GM23338 (cell line): Measurements from ENCODE around the gene KRTAP23-1.

Experiments
- CREB1 ChIP-seq: fragments of 250-450 bp; sonication (Bioruptor Pico); IDR thresholded peaks from 2 replicates; pipeline ENCODE4 v1.5.0; 2020; ENCODE audit warnings: low read depth, mild to moderate bottlenecking, moderate library complexity
- EZH2 ChIP-seq: fragments of 200-600 bp; sonication (generic); IDR thresholded peaks from one replicate; pipeline ENCODE4 v1.8.0; 2017; ENCODE audit warnings: antibody characterized with exemption, mild to moderate bottlenecking, low read depth; ENCODE audit not compliant: unreplicated experiment
- EZH2phosphoT487 ChIP-seq: fragments of 200-600 bp; sonication (generic); IDR thresholded peaks from one replicate; pipeline ENCODE4 v1.8.1; 2018; ENCODE audit warnings: antibody characterized with exemption; ENCODE audit not compliant: unreplicated experiment
- JUNB ChIP-seq: IDR thresholded peaks from one replicate; pipeline ENCODE4 v1.6.1; 2016; ENCODE audit warnings: antibody characterized with exemption; ENCODE audit not compliant: unreplicated experiment
- POLR2AphosphoS5 ChIP-seq: IDR thresholded peaks from 2 replicates; pipeline ENCODE4 v1.6.1; 2016; ENCODE audit warnings: antibody characterized with exemption, low read depth
- STAT1 ChIP-seq: IDR thresholded peaks from one replicate; pipeline ENCODE4 v1.6.1; 2016; ENCODE audit warnings: antibody characterized with exemption; ENCODE audit not compliant: unreplicated experiment
- ZNF114 ChIP-seq: fragments of 250-450 bp; sonication (Bioruptor Pico); IDR thresholded peaks from 2 replicates; pipeline ENCODE4 v1.5.0; 2020; ENCODE audit warnings: mild to moderate bottlenecking, moderate library complexity
- ZNF331 ChIP-seq: fragments of 250-450 bp; sonication (Bioruptor Pico); IDR thresholded peaks from 2 replicates; pipeline ENCODE4 v1.5.0; 2020; ENCODE audit warnings: low read depth, mild to moderate bottlenecking, moderate library complexity
- TF ChIP-seq, protein P1 (sequence below), 2 experiments: fragments of 200-600 bp in 1 of 2; sonication (generic) in 1 of 2; conservative IDR thresholded peaks; 2 replicates each; pipeline versions ENCODE4 v1.5.1 to v1.6.1; 2016 to 2017; ENCODE audit warnings: antibody characterized with exemption in 2 of 2, low read depth in 2 of 2, mild to moderate bottlenecking in 2 of 2, moderate library complexity in 1 of 2
- TF ChIP-seq, protein P2 (sequence below): IDR thresholded peaks from one replicate; pipeline ENCODE4 v1.6.1; 2018; ENCODE audit warnings: antibody characterized with exemption; ENCODE audit not compliant: unreplicated experiment
- TF ChIP-seq, protein P3 (sequence below): fragments of 250-450 bp; sonication (Bioruptor Pico); IDR thresholded peaks from 2 replicates; pipeline ENCODE4 v1.5.0; 2020; ENCODE audit warnings: mild to moderate bottlenecking, moderate library complexity
- TF ChIP-seq, protein P4 (sequence below): IDR thresholded peaks from 2 replicates; pipeline ENCODE4 v1.6.1; 2016; ENCODE audit warnings: antibody characterized with exemption

DNA sequence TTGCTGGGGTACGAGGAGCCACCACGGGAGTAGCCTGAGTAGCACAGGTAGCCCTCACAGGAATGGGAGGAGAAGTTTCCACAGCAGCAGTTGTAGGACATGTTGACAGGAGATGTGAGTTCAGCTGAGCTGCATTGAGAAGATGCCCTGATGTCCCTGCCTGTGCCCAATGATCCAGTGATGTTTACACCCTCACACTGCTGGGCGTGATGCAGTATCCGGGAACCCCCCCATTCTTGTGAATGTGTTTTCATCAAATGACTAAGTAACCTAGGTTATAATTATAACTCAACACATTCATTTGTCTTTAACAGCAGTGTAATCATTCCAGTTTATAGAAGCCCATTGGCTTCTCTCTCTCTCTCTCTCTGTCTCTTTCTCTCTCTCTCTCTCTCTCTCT is at the start of gene KRTAP23-1:
- TF ChIP-seq, protein P1, sequence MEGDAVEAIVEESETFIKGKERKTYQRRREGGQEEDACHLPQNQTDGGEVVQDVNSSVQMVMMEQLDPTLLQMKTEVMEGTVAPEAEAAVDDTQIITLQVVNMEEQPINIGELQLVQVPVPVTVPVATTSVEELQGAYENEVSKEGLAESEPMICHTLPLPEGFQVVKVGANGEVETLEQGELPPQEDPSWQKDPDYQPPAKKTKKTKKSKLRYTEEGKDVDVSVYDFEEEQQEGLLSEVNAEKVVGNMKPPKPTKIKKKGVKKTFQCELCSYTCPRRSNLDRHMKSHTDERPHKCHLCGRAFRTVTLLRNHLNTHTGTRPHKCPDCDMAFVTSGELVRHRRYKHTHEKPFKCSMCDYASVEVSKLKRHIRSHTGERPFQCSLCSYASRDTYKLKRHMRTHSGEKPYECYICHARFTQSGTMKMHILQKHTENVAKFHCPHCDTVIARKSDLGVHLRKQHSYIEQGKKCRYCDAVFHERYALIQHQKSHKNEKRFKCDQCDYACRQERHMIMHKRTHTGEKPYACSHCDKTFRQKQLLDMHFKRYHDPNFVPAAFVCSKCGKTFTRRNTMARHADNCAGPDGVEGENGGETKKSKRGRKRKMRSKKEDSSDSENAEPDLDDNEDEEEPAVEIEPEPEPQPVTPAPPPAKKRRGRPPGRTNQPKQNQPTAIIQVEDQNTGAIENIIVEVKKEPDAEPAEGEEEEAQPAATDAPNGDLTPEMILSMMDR (conservative IDR thresholded peaks at IDR 0.05; ENCODE audit: low read depth in 2 of 2): no peak
- TF ChIP-seq POLR2AphosphoS5 (no peak), CREB1 (no peak), EZH2phosphoT487 (no peak), JUNB (no peak), EZH2 (no peak), ZNF114 (CRISPR knock-in tag) (no peak), STAT1 (no peak), ZNF331 (CRISPR knock-in tag) (no peak)
- TF ChIP-seq, protein P2, sequence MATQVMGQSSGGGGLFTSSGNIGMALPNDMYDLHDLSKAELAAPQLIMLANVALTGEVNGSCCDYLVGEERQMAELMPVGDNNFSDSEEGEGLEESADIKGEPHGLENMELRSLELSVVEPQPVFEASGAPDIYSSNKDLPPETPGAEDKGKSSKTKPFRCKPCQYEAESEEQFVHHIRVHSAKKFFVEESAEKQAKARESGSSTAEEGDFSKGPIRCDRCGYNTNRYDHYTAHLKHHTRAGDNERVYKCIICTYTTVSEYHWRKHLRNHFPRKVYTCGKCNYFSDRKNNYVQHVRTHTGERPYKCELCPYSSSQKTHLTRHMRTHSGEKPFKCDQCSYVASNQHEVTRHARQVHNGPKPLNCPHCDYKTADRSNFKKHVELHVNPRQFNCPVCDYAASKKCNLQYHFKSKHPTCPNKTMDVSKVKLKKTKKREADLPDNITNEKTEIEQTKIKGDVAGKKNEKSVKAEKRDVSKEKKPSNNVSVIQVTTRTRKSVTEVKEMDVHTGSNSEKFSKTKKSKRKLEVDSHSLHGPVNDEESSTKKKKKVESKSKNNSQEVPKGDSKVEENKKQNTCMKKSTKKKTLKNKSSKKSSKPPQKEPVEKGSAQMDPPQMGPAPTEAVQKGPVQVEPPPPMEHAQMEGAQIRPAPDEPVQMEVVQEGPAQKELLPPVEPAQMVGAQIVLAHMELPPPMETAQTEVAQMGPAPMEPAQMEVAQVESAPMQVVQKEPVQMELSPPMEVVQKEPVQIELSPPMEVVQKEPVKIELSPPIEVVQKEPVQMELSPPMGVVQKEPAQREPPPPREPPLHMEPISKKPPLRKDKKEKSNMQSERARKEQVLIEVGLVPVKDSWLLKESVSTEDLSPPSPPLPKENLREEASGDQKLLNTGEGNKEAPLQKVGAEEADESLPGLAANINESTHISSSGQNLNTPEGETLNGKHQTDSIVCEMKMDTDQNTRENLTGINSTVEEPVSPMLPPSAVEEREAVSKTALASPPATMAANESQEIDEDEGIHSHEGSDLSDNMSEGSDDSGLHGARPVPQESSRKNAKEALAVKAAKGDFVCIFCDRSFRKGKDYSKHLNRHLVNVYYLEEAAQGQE: no peak
- TF ChIP-seq, protein P3, sequence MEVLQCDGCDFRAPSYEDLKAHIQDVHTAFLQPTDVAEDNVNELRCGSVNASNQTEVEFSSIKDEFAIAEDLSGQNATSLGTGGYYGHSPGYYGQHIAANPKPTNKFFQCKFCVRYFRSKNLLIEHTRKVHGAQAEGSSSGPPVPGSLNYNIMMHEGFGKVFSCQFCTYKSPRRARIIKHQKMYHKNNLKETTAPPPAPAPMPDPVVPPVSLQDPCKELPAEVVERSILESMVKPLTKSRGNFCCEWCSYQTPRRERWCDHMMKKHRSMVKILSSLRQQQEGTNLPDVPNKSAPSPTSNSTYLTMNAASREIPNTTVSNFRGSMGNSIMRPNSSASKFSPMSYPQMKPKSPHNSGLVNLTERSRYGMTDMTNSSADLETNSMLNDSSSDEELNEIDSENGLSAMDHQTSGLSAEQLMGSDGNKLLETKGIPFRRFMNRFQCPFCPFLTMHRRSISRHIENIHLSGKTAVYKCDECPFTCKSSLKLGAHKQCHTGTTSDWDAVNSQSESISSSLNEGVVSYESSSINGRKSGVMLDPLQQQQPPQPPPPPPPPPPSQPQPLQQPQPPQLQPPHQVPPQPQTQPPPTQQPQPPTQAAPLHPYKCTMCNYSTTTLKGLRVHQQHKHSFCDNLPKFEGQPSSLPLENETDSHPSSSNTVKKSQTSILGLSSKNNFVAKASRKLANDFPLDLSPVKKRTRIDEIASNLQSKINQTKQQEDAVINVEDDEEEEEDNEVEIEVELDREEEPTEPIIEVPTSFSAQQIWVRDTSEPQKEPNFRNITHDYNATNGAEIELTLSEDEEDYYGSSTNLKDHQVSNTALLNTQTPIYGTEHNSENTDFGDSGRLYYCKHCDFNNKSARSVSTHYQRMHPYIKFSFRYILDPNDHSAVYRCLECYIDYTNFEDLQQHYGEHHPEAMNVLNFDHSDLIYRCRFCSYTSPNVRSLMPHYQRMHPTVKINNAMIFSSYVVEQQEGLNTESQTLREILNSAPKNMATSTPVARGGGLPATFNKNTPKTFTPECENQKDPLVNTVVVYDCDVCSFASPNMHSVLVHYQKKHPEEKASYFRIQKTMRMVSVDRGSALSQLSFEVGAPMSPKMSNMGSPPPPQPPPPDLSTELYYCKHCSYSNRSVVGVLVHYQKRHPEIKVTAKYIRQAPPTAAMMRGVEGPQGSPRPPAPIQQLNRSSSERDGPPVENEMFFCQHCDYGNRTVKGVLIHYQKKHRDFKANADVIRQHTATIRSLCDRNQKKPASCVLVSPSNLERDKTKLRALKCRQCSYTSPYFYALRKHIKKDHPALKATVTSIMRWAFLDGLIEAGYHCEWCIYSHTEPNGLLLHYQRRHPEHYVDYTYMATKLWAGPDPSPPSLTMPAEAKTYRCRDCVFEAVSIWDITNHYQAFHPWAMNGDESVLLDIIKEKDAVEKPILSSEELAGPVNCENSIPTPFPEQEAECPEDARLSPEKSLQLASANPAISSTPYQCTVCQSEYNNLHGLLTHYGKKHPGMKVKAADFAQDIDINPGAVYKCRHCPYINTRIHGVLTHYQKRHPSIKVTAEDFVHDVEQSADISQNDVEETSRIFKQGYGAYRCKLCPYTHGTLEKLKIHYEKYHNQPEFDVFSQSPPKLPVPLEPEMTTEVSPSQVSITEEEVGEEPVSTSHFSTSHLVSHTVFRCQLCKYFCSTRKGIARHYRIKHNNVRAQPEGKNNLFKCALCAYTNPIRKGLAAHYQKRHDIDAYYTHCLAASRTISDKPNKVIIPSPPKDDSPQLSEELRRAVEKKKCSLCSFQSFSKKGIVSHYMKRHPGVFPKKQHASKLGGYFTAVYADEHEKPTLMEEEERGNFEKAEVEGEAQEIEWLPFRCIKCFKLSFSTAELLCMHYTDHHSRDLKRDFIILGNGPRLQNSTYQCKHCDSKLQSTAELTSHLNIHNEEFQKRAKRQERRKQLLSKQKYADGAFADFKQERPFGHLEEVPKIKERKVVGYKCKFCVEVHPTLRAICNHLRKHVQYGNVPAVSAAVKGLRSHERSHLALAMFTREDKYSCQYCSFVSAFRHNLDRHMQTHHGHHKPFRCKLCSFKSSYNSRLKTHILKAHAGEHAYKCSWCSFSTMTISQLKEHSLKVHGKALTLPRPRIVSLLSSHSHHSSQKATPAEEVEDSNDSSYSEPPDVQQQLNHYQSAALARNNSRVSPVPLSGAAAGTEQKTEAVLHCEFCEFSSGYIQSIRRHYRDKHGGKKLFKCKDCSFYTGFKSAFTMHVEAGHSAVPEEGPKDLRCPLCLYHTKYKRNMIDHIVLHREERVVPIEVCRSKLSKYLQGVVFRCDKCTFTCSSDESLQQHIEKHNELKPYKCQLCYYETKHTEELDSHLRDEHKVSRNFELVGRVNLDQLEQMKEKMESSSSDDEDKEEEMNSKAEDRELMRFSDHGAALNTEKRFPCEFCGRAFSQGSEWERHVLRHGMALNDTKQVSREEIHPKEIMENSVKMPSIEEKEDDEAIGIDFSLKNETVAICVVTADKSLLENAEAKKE (CRISPR knock-in tag): no peak
- TF ChIP-seq, protein P4, sequence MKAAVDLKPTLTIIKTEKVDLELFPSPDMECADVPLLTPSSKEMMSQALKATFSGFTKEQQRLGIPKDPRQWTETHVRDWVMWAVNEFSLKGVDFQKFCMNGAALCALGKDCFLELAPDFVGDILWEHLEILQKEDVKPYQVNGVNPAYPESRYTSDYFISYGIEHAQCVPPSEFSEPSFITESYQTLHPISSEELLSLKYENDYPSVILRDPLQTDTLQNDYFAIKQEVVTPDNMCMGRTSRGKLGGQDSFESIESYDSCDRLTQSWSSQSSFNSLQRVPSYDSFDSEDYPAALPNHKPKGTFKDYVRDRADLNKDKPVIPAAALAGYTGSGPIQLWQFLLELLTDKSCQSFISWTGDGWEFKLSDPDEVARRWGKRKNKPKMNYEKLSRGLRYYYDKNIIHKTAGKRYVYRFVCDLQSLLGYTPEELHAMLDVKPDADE: no peak
